NCI-H1048 (cell line): ENCODE data around the gene APOBEC3H.
"Not testable (repeated sequence)": the region's sequence is repeated elsewhere in the genome, so short reads cannot be mapped to it uniquely, and the experiment has no call there.

Source experiments
- DNase-seq: peaks from one replicate; lab custom pipeline; 2025; lab: John Stamatoyannopoulos, UW

The APOBEC3H gene

DNA sequence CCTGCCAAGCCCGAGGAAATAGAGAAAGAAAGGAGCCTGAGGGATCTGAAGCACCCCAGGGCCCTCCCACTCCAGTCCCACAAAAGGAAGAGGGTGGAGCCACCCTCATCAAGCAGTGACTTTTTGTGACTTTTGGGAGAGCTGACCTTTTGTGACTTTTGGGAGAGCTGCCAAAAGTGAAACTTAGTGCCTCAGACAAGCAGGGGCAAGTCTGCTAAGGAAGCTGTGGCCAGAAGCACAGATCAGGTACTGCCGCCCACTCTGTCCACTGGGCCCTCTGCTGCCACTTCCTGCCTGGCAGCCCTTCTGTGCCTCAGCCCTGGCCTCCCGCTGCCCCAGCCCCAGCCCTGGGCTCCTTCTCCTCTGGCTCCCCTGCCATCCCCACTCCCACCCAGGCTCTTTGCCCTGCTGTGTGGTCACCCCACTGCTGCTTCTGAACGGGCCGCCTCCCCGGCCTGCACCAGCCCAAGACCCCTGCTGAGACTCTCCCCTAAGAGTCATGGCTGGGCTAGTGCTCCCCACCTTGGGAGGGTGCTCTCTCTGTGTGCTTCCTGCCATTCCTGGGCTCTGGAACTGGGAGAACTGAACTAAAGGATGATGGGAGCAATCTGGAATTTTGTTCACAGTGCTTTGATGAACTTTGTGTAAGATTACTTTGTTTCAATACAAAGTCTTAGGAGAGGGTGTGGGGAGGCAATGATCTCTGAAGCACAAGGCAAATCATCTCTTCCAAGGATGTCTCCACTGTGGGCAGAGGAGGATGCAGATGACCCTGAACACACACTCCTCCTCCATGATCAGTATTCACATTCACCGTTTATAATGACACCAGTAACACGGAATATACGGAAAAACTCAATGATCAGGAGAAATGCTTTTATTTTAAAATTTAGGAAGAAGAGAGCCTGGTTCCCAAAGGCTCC is at the start of gene APOBEC3H:
Gene APOBEC3H (plus strand): TSS at position 147 of the 923 bp plus-strand sequence. CDS start 3,035 bp downstream, outside the sequence.
- DNase-seq = no peak

DNA sequence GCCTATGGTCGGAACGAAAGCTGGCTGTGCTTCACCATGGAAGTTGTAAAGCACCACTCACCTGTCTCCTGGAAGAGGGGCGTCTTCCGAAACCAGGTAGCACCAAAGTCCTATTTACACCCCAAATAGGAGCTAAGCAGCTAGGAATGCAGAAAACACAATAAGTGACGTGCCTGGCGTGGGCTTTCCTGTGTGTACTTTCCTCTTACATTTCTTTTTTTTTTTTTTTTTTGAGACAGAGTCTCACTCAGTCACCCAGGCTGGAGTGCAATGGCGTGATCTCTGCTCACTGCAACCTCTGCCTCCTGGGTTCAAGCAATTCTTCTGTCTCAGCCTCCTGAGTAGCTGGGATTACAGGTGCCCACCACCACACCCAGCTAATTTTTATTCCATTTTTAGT is 47.6 kb upstream of the APOBEC3H start:
- not testable (repeated sequence) for DNase-seq

DNA sequence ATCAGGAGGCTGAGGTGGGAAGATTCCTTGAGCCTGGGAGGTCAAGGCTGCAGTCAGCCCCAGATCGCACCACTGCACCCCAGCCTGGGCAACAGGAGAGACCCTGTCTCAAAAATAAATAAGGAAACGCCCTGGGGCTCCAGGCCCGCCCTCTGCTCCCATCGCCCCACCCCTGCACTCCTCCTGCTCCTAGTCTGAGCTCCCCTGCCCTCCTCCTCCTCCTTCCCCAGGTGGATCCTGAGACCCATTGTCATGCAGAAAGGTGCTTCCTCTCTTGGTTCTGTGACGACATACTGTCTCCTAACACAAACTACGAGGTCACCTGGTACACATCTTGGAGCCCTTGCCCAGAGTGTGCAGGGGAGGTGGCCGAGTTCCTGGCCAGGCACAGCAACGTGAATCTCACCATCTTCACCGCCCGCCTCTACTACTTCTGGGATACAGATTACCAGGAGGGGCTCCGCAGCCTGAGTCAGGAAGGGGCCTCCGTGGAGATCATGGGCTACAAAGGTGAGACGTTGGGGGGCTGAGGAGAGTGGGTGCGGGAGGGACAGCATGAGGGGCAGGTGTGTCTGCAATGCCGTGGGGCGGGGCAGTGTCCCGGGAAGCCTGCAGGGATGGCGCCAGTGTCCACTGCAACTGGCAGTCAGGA is 45.1 kb upstream of the APOBEC3H start:
- DNase-seq = not testable (repeated sequence)

DNA sequence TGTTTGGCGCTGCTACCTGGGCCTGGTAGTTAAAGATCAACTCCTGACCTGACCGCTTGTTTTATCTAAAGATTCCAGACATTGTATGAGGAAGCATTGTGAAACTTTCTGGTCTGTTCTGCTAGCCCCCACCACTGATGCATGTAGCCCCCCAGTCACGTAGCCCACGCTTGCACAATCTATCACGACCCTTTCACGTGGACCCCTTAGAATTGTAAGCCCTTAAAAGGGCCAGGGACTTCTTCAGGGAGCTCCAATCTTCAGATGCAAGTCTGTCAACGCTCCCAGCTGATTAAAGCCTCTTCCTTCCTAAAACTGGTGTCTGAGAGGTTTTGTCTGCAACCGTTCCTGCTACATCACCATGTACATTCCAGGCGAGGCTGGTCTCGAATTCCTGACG is 41.4 kb upstream of the APOBEC3H start:
- DNase-seq = no peak

DNA sequence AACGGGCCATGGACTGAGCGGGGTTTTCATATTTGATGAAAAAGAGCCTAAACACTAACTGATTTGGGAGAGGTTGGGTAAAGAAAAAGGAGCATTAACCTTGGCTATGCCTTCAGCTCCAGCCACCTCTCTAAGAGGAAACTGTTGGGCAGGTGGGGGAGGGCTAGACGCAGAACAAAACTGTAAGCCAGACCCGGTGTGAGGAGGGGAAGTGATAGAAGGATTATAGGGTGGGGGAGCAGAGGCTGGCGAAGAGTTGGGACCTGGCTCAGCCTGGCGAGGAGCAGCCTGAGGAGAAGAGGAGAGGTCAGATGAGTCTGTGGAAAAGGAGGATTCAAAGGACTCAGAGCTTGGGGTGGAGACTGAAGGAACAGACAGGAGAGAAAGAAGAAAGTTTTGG is 35.8 kb upstream of the APOBEC3H start:
- not testable (repeated sequence) for DNase-seq

DNA sequence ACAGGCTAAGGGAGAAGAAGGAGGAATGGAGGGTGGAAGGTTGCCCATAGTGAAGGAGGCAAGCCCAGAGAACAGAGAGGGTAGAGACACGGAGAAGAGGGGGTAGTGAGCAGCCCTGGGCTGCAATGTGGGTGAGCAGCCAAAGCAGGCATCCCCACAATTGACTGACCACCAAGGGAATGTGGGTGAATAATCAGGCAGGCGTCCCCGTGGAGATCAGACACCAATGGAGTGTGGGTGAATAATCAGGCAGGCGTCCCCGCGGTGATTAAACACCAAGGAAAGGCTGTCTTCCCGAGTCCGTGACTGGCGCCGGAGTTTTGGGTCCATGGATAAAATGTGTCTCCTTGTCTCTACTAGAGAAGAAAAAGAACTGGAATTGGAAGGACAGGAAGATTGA is 35.1 kb upstream of the APOBEC3H start:
- DNase-seq = not testable (repeated sequence)

DNA sequence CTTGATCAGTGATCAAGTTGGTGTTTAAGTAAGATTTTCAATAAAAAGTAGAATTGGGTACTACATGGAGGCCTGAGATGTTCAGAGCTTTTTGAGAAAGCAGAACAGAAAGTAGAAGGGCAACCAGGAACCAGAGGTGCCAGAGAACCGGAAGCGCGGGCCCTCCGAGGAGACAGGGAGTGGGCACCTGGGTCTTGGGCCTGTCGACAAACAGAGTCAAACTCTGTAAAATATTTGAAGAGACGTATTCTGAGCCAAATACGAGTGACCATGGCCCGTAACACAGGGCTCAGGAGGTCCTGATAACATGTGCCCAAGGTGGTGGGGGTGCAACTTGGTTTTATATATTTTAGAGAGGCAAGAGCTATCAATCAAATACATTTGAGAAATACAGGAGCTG is 33.1 kb upstream of the APOBEC3H start:
- not testable (repeated sequence) for DNase-seq

DNA sequence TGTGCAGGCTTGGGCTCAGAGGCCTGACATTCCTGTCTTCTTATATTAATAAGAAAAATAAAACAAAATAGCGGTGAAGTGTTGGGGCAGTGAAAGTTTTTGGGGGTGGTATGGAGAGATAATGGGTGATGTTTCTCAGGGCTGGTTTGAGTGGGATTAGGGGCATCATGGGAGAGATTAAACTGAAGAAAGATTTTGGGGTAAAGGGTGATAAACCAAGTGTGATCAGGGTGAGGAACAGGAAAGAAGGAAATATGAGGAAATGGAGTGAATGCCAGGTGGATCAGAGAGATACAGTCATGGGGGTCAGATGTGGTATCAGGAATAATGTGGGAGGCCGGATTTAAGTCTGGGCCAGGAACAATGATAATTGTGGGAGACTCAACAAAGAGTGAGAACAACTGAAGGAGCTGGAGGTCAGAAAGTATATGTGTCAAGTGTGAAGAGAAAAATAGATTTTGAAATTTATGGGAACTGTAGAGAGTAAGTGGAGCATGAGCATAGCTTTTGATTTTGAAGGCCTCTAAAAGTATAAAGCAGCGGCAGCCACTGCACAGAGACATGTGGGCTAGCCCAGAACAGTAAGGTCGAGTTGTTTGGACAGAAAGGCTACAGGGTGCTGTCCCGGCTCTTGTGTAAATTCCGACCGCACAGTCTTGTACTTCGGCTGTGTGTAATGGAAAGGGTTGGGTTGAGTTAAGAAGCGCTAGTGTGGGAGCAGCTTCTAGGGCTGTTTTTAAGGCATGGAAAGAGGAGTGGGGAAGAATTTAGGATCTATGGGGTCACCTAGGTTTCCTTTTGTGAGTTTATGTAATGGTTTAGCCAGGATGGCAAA is 30.4 kb upstream of the APOBEC3H start:
- DNase-seq = not testable (repeated sequence)

DNA sequence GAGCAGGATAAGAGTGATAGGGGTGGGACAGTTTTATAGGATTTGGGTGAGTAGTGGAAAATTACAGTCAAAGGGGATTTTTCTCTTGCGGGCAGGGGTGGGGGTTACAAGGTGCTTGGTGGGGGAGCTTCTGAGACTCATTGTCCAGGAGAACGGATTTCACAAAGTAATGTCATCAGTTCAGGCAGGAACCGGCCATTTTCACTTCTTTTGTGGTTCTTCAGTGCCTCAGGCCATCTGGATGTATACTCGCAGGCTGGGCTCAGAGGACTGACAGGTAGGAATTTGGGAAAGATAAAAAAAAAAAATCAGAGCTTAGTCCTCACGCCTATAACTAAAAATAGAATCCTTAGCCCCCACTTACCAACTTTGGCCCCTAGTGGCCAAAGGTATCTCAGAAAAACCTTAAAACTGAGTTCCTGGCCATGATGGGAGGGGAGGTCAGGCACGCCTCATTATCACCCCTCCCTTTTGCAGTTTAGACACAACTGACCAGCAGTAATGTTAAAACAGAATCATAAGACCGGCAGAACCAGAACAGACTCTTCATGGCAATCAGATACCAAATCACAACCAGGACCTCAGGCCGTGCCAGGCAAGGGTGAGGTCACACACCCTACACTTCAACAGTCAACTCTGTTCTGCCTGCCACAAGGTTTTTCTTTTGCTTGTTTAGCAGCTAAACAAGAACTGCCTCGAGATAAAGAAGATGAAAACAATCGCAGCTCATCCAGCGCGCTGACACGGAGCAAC is 28.8 kb upstream of the APOBEC3H start:
- DNase-seq = no peak

DNA sequence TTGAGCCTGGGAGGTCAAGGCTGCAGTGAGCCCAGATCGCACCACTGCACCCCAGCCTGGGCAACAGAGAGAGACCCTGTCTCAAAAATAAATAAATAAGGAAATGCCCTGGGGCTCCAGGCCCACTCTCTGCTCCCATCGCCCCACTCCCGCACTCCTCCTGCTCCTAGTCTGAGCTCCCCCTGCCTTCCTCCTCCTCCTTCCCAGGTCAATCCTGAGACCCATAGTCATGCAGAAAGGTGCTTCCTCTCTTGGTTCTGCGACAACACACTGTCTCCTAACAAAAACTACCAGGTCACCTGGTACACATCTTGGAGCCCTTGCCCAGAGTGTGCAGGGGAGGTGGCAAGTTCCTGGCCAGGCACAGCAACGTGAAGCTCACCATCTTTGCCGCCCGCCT is 26.9 kb upstream of the APOBEC3H start:
- DNase-seq = no peak

DNA sequence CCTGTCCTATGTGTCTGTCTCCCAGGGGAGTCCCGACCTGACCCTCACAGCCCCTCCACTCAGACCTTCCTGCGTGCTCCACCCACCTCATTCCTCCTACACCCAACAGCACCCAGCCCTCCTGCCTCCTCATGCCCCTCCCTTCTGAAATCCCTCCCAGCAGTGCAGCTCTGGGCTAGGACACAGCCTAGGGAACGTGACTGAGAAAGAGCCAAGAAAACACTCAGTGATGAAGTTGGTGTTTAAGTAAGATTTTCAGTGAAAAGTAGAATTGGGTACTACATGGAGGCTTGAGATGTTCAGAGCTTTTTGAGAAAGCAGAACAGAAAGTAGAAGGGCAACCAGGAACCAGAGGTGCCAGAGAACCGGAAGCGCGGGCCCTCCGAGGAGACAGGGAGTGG is 24.5 kb upstream of the APOBEC3H start:
- DNase-seq = not testable (repeated sequence)

DNA sequence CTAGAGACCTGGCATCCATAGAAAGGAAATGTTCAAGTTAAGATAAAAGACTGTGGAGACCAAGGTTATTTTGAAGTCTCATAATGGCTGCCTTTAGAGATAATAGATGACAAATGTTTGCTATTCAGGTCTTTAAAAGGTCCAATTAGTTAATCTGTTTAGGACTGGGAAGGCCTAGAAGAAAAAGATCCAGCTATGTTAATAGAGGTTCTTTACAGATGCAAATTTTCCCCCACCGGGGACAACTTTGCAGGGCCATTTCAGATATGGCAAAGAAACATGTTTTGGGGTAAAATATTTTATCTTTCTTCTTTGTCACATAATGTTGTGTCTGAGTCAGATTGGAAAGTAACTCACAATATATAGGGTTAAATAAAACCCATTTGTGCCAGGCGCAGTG is 23.1 kb upstream of the APOBEC3H start:
- no peak for DNase-seq

DNA sequence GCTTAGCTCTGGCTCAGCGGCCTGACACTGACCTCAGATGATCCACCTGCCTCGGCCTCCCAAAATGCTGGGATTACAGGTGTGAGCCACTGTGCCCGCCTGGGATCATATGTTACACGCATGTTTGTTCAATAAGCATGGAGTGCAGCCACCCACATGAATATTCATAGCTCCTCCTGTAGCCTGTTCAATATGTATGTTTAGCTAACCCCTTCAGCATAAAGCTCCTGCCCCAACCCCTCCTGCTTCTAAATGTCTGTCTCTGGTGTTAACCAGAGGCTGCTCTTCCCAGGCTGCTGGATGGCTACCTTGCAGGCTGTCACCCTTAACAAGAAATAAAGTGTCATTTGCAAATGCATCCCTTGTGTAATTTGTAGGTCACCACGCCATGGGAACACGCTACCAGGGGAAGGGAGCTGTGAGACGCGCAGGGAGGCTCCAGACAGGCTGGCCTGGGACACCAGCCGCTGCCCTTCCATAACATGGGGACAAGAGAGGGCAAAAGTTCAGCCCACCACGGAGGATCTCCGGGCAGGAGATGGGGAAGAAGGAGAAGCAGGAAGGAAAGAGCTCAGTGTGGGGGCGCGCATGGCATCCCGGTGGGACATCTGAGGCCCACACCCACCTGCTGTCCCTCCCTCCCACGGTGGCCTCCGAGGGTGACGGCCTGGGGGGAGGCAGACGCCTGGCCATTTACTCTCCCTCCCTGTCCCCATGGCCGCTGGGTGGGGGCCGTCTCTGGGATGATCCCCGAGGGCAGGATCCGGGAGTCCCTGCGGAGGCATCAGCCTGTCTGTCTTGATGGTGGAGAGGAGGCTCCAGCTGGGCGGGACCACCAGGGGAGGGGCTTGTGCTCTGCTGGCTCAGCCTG is 20.7 kb upstream of the APOBEC3H start:
- DNase-seq = not testable (repeated sequence)

DNA sequence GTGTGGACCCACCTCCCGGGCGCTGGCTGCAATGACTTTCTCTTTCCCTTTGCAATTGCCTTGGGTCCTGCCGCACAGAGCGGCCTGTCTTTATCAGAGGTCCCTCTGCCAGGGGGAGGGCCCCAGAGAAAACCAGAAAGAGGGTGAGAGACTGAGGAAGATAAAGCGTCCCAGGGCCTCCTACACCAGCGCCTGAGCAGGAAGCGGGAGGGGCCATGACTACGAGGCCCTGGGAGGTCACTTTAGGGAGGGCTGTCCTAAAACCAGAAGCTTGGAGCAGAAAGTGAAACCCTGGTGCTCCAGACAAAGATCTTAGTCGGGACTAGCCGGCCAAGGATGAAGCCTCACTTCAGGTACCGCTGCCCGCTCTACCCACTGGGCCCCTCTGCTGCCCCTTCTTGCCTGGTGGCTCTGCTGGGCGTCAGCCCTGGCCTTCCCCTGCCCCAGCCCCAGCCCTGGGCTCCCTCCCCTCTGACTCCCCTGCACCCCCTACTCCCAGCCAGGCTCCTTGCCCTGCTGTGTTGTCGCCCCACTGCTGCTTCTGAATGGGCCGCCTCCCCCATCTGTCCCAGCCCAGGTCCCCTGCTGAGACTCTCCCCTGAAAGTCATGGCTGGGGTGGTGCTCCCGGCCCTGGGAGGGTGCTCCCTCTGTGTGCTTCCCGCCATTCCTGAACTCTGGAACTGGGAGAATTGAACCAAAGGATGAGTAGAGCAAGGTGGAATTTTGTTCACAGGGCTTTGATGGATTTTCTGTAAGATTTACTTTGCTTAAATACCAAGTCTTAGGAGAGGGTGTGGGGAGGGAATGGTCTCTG is 19.8 kb upstream of the APOBEC3H start, which contains the start of gene APOBEC3G:
Gene APOBEC3G (plus strand): TSS at position 250 of the 815 bp plus-strand sequence. CDS start 87 bp downstream, at position 337.
- DNase-seq = not testable (repeated sequence)

DNA sequence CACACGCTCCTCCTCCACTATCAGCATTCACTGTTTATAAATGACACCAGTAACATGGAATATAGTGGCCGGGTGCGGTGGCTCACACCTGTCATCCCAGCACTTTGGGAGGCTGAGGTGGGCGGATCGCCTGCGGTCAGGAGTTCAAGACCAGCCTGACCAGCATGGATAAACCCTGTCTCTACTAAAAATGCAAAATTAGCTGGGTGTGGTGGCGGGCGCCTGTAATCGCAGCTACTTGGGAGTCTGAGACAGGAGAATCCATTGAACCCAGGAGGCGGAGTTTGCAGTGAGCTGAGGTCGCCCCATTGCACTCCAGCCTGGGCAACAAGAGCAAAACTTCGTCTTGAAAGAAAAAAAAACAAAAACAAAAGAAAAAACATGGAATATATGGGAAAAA is 19.1 kb upstream of the APOBEC3H start:
- DNase-seq = not testable (repeated sequence)

DNA sequence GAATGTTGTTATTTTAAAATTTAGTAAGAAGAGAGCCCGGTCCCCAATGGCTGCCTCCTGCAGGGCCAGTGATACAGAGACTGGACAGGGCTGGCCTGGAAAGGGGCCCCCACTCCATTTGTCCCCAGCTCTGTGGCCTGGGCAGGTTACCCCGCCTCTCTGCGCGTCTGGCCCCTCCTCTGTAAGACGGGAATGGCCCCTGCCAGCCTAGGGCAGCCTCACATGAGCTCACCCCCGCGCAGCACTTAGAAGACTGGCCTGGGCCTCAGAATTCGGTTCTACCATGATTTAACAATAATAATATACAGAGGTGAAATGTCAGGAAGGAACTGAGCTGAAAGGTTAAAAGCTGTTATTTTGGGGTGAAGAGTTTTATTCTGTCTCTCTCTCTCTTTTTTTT is 18.7 kb upstream of the APOBEC3H start:
- DNase-seq = no peak

DNA sequence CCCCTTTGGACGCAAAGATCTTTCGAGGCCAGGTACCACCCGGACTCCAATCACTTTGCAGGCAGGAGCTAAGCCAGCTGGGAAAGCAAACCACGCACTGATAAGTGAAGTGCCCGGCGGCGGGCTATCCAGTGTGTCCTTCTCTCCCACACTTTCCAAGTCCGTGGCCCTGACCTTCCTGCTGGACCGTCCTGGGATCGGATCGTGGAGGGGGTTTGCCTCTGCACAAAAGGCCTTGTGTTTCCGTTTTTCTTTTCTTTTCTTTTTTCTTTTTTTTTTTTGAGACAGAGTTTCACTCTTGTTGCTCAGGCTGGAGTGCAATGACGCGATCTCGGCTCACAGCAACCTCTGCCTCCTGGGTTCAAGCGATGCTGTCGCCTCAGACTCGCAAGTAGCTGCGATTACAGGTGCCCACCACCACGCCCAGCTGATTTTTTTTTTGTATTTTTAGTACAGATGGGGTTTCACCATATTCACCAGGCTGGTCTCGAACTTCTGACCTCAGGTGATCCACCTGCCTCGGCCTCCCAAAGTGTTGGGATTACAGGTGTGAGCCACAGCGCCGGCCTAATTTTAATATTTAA is 17.9 kb upstream of the APOBEC3H start:
- not testable (repeated sequence) for DNase-seq

DNA sequence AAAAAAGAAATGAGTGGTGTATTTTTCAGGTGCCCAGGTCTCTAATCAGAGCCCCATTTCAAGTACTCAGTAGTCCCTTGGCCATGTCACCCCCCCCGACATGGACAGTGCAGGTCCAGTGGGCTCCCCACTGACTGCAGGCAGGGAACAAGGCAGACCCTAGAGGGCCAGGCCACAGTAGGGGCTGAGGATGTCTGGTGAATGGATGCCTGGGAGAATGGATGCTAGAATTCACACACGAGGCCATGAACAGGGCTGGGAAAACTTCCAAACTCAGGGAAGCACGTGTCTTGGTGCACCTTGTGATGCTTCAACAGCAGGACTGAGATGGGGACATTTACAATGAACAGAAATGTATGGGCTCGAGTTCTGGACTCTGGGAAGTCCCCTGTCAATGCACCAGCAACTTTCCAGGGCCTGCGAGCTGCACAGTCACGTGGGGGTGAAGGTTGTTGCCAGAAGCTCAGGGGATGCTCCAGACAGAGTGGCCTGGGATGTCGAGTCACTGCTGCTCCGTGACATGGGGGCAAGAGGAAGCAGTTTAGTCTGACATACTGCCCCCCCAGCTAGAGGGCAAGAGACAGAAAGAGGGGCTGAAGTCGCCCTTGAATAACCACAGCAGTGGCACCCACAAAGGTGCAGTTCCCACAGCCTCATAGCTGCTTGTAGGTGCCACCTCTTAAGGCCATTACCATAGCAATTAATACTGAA is 16.8 kb upstream of the APOBEC3H start:
- DNase-seq = no peak
